ENCODE results near the gene RBM39. TPM values are rescaled to one million over a fixed set of nuclear protein-coding genes. Genes with fewer than 3 reads are reported as not detected.

The RBM39 gene
- total RNA-seq, 4 donors from 2014 or later, result 231 to 462 (median 427) TPM

- TF ChIP-seq, protein P1, sequence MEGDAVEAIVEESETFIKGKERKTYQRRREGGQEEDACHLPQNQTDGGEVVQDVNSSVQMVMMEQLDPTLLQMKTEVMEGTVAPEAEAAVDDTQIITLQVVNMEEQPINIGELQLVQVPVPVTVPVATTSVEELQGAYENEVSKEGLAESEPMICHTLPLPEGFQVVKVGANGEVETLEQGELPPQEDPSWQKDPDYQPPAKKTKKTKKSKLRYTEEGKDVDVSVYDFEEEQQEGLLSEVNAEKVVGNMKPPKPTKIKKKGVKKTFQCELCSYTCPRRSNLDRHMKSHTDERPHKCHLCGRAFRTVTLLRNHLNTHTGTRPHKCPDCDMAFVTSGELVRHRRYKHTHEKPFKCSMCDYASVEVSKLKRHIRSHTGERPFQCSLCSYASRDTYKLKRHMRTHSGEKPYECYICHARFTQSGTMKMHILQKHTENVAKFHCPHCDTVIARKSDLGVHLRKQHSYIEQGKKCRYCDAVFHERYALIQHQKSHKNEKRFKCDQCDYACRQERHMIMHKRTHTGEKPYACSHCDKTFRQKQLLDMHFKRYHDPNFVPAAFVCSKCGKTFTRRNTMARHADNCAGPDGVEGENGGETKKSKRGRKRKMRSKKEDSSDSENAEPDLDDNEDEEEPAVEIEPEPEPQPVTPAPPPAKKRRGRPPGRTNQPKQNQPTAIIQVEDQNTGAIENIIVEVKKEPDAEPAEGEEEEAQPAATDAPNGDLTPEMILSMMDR (IDR thresholded peaks at IDR 0.05), result no peak
- no peak for ATAC-seq (ENCODE audit: low FRiP score)
Observed at GRCh38 chr20:35734777-35735649, 7.0 kb downstream of the RBM39 start.

GRCh38 chr20:35734374-35734773 lies 7.7 kb downstream of the RBM39 start:
- ATAC-seq (ENCODE audit: low FRiP score) (no peak), DNase-seq (ENCODE audit: low spot score) (no peak)
- TF ChIP-seq, protein P1 (IDR thresholded peaks at IDR 0.05), result no peak

More at GRCh38 chr20:35734777-35735649, 7.0 kb downstream of the RBM39 start:
- DNase-seq (ENCODE audit: low spot score), result no peak

DNA sequence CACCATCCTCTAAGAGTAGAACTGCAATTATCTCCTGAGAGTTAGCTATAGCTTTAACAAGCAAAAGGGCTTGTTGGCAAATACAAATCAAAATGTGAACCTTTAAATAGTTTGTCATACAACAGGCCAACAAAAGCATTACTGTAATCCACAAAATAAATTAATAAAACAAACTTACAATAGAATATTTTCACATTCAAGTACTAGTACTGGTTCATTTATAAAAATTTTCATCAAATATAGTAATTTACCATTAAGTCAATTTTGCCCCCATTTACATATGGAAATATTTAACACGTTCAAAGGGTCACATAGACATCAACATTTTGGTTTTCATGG lies 9.4 kb downstream of the RBM39 start:
- TF ChIP-seq, protein P1 (IDR thresholded peaks at IDR 0.05), result no peak
- DNase-seq (ENCODE audit: low spot score), result no peak
- no peak for ATAC-seq (ENCODE audit: low FRiP score)

GRCh38 chr20:35731862-35732643 lies 10.0 kb downstream of the RBM39 start:
- TF ChIP-seq, protein P1 (IDR thresholded peaks at IDR 0.05), result no peak
- no peak for DNase-seq (ENCODE audit: low spot score)
- no peak for ATAC-seq (ENCODE audit: low FRiP score)

- TF ChIP-seq, protein P1 (IDR thresholded peaks at IDR 0.05), result no peak
- no peak for DNase-seq (ENCODE audit: low spot score)
- ATAC-seq (ENCODE audit: low FRiP score), result no peak
Observed at GRCh38 chr20:35731469-35731788, 10.6 kb downstream of the RBM39 start.

- TF ChIP-seq, protein P1 (IDR thresholded peaks at IDR 0.05), result no peak
- ATAC-seq (ENCODE audit: low FRiP score), result no peak
- DNase-seq (ENCODE audit: low spot score), result no peak
Observed at GRCh38 chr20:35730583-35731468, 11.2 kb downstream of the RBM39 start.
